K562 (cell line): Measurements from ENCODE around the gene TRMT1. TPM values are rescaled to one million over a fixed set of nuclear protein-coding genes. Genes with fewer than 3 reads are reported as not detected.

Experiments used
- DLX4 ChIP-seq: fragments of 250-450 bp; sonication (Bioruptor Pico); IDR thresholded peaks from 2 replicates; pipeline ENCODE4 v1.6.1; 2021; ENCODE audit warnings: mild to moderate bottlenecking
- DNMT1 ChIP-seq: fragments of 450-650 bp; IDR thresholded peaks from 2 replicates; pipeline ENCODE4 v1.6.1; 2016; ENCODE audit warnings: antibody characterized with exemption, mild to moderate bottlenecking
- FOSL1 ChIP-seq: fragments of 200-800 bp; sonication (Bioruptor generic); conservative IDR thresholded peaks from 2 replicates; pipeline ENCODE4 v1.6.1; 2016; ENCODE audit warnings: missing genetic modification characterization, missing compliant biosample characterization
- FOXJ3 ChIP-seq: sonication (generic); formaldehyde crosslinking; IDR thresholded peaks from 2 replicates; pipeline ENCODE4 v1.4.0; 2020; ENCODE audit warnings: mild to moderate bottlenecking, missing genetic modification reagents
- FOXK1 ChIP-seq: sonication (generic); formaldehyde crosslinking; IDR thresholded peaks from 2 replicates; pipeline ENCODE4 v1.8.0; 2022; ENCODE audit warnings: missing genetic modification reagents, mild to moderate bottlenecking, borderline replicate concordance
- GABPB1 ChIP-seq: sonication (generic); formaldehyde crosslinking; IDR thresholded peaks from 2 replicates; pipeline ENCODE4 v1.8.0; 2022; ENCODE audit warnings: mild to moderate bottlenecking, missing genetic modification reagents
- GTF3C2 ChIP-seq: IDR thresholded peaks from 3 replicates; pipeline ENCODE4 v1.6.1; 2011; ENCODE audit warnings: borderline replicate concordance, mild to moderate bottlenecking, moderate library complexity; ENCODE audit not compliant: insufficient read length; ENCODE audit errors: extremely low read depth
- HINFP ChIP-seq: fragments of 450-650 bp; conservative IDR thresholded peaks from 2 replicates; pipeline ENCODE4 v1.6.1; 2016; ENCODE audit warnings: missing genetic modification characterization, low read depth, mild to moderate bottlenecking, control low read depth, missing compliant biosample characterization
- HNRNPL ChIP-seq: fragments of 200-400 bp; formaldehyde crosslinking; IDR thresholded peaks from 2 replicates; pipeline ENCODE4 v1.6.1; 2017; ENCODE audit warnings: low read depth, mild to moderate bottlenecking, low read length
- MCM5 ChIP-seq: fragments of 450-650 bp; IDR thresholded peaks from 2 replicates; pipeline ENCODE4 v1.6.1; 2016; ENCODE audit warnings: low read depth
- MITF ChIP-seq: IDR thresholded peaks from 2 replicates; pipeline ENCODE4 v1.6.1; 2014; ENCODE audit warnings: antibody characterized with exemption
- TAF15 ChIP-seq: fragments of 200-400 bp; formaldehyde crosslinking; IDR thresholded peaks from 2 replicates; pipeline ENCODE4 v1.6.1; 2017; ENCODE audit warnings: mild to moderate bottlenecking, low read depth, low read length, moderate library complexity
- TSHZ1 ChIP-seq: fragments of 250-450 bp; sonication (Bioruptor Pico); IDR thresholded peaks from 2 replicates; pipeline ENCODE4 v1.4.0; 2020; ENCODE audit warnings: mild to moderate bottlenecking, moderate library complexity
- ZC3H11A ChIP-seq: IDR thresholded peaks from 2 replicates; pipeline ENCODE4 v1.6.1; 2012; ENCODE audit warnings: low read depth, low read length, improper control_type of control experiment
- ZNF740 ChIP-seq, 3 experiments: fragments of 200-800 bp in 1 of 3; sonication (Bioruptor generic) in 1 of 3; sonication (generic) in 1 of 3; formaldehyde crosslinking in 1 of 3; IDR thresholded peaks; 2 replicates each; pipeline versions ENCODE4 v1.6.1 to v1.8.0; 2016 to 2022; ENCODE audit warnings: mild to moderate bottlenecking in 2 of 3, missing compliant biosample characterization in 2 of 3, missing genetic modification characterization in 2 of 3, missing genetic modification reagents in 1 of 3
- polyA plus RNA-seq, 8 experiments: library from polyadenylated mRNA; depleted of rRNA in 4 of 8; stranded (reverse) in 5 of 8; unstranded in 3 of 8; fragments of >200 nt; fragmentation: Nextera tagmentation in 2 of 8; fragmentation: Illumina TruSeq in 1 of 8; extraction: Ambion mirVana in 2 of 8; extraction: Trizol in 1 of 8; gene quantifications; 2 replicates each; pipeline versions ENCODE4 v1.2.1 to v1.2.3, GENCODE V29; 2011 to 2014; ENCODE audit warnings: inconsistent platforms in 1 of 8, missing spikeins in 1 of 8
- total RNA-seq, 7 experiments: library from RNA; depleted of rRNA in 6 of 7; stranded (reverse); fragments of >200 nt in 6 of 7; fragmentation: Illumina TruSeq in 2 of 7; extraction: Trizol in 2 of 7; gene quantifications; 2 replicates each; pipeline versions ENCODE4 v1.2.1 to v1.2.3, GENCODE V29; 2011 to 2021; ENCODE audit warnings: low replicate concordance in 1 of 7

Gene TRMT1
- total and polyA plus RNA-seq, 9 of the 15 experiments (the other 6 are each of a cell fraction or from before 2014, with no cell fraction given), result 5.8 to 158 (median 54.3) TPM

- no peak for TF ChIP-seq DNMT1
- TF ChIP-seq HINFP (tag), result no peak
- no peak for TF ChIP-seq MITF
- TF ChIP-seq TSHZ1 (CRISPR knock-in tag), result no peak
- 0 out of 2 replicates have a peak, but pooled peaks have one; percentile 36 for TF ChIP-seq FOSL1 (tag)
- TF ChIP-seq ZC3H11A, result no peak
- peak; percentile 78 for TF ChIP-seq GABPB1 (CRISPR knock-in tag)
- no peak for TF ChIP-seq FOXK1 (CRISPR knock-in tag)
- no peak for TF ChIP-seq GTF3C2
- TF ChIP-seq MCM5, result no peak
- no peak for TF ChIP-seq FOXJ3 (CRISPR knock-in tag)
- no peak for TF ChIP-seq HNRNPL
- no peak for TF ChIP-seq ZNF740 (CRISPR knock-in tag; IDR thresholded peaks at IDR 0.05)
- TF ChIP-seq ZNF740 (tag; IDR thresholded peaks at IDR 0.05), result peak in 1 of 2 experiments; percentile 7; a peak in 2 of 4 replicates
- TF ChIP-seq DLX4 (CRISPR knock-in tag), result no peak
- no peak for TF ChIP-seq TAF15
Measured at GRCh38 chr19:13164343-13165161, 48.0 kb upstream of the TRMT1 start (continued).
